Suppressor macrophage (primary cell): ENCODE measurements around the gene ZMIZ1.

Source experiments
- DNase-seq, 4 experiments: peaks; one replicate each; pipeline ENCODE4 v3.0.0-alpha.2; 2020 to 2022

The ZMIZ1 gene

GRCh38 chr10:79208251-79208983 is 139.7 kb downstream of the ZMIZ1 start:
- no peak for DNase-seq

GRCh38 chr10:79209340-79209739 is 140.6 kb downstream of the ZMIZ1 start:
- DNase-seq = no peak

DNA sequence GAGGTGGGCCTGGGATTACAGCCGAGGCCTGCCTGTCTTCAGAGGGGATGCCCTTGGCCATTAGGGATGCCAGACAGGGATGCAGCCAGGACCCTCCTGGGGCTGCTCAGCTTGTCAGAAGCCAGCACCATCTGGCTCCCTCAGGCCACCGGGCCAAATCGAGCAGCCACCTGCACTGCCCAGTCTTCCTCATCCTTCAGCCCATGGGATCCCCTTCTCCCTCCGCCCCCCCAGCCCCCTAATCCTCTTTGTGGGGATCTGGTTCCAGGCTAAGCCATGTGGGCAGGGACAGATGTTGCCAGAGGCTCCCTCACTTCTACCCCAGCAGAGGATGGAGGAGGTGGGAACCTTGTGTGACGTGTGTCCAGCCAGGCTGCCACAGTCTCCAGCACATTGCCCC is 141.1 kb downstream of the ZMIZ1 start:
- no peak for DNase-seq

GRCh38 chr10:79210672-79211071 is 141.9 kb downstream of the ZMIZ1 start:
- DNase-seq = no peak

DNA sequence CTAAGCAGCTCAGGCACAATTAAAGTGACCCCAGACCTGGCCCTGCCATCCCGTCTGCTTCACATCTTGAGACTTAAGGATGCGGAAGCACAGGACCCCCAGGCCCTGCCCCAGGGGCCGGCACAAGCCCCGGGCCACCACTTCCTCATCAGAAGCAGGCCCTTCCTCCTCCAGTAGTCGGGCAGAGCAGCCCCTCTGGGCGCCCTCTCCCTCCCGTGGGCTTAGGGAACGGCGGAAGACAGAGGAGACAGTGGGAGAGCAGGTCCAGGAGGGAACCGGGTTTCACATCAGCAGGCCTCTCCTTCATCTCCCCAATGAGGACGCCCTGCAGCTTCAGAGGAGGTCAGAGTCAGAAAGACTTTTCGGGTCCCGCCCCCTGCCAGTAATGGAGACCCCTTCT is 142.8 kb downstream of the ZMIZ1 start:
- no peak for DNase-seq

DNA sequence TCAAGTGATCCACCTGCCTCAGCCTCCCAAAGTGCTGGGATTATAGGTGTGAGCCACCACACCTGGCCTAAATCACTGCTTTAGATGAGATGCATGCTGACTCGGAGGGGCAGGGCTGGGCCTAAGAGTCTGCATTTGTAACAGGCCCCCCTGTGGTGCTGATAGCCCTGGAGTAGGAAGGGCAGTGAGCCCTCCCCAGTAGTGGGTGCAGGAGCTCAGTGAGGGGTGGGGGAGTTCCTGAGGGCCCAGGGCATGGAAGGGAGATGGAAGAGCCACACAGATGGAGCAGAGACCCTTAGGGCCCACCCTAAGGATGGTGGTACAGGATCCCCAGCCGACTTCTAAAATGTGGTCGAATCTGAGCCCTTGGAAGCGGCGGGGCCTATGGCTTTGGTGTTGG is 146.8 kb downstream of the ZMIZ1 start:
- DNase-seq = no peak

DNA sequence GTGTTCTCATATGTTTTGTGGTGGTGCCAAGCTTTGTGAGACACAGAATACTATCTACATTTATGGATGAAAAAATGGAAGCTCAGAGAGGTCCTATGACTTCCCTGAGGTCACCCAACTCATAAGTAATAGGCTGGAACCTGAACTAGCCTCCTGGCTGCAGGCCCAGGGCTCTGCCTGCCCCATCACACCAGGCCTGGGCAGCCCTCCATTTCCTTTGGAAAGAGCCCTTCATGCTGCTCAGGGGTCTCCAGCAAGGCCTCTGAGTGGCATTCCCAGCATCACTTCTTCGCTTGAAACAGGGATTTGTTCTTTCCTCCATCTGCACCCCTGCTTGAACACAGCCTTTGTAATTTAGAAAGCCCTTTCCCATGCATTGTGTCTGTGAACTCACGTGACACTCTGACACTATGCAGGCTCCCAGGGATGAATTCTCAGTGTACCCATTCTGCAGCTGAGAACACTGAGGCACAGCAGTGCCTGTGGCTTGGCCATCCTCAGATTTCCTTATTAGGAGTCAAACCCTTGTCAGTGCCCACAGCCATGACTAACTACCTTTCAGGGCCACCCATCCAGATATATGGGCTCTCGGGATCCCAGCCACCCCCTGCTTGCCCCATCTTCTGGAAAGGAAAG is 150.7 kb downstream of the ZMIZ1 start:
- no peak for DNase-seq

GRCh38 chr10:79220307-79220706 is 151.5 kb downstream of the ZMIZ1 start:
- no peak for DNase-seq

DNA sequence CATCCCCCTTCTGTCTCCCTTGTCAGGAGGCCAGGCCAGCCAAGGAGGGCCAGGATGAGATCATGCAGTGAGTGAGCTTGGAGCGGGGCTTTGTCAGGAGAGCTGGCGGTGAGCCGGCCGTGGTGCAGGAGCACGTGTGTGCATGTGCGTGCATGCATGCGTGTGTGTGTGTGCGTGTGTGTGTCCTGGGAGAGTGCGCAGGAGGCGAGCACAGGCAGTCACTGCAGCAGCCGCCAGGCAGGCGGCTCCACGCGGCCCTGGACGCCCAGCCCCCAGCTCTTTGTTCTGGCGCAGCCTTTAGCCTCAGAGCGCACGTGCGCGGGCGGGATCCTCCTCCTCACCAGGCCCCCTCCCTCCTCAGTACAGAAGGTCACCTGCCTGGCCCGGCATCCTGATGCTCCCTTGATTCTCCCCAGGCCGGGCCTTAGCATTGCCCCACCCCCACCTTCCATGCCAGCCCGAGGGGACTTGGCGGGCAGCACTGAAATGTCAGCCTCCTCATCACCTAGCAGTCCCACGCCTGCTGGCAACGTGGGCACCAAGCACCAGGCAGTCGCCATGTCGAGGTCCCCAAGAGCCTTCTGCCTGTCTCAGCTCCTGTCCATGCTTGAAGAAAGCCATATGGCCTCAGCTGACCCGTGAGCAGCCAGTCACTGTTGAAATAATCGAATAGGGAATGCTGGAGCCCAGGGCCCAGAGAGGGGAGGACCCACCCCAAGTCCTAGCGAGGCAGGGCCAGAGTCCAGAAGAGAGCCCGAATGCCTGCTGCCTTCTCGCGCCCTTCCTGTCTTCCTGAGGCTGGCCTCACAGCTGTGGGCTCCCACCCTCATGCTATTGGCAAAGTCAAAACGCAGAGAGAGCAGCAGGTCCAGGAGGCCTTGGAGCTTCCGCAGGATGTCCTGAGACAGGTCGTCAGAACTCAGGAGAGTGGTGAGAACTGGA is 152.6 kb downstream of the ZMIZ1 start:
- DNase-seq = no peak

DNA sequence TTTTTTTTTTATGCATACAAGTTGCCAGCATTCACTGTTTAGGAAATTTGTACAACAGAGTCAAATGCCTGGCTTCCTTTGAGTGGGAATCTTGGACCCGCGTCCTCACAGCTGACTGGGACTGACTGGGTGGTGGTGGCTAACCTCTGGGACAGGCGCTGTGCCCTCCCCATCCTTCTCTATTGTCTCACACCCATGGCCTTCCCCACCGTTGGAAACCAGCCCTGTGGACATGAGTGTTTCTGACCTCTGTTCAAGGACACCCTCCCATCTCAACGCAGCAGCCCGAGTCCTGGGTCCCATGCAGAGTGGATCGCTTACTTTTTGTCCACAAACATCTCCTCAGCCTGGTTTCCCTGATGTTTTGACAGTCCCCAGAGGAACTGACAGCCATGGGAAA is 153.4 kb downstream of the ZMIZ1 start:
- no peak for DNase-seq

DNA sequence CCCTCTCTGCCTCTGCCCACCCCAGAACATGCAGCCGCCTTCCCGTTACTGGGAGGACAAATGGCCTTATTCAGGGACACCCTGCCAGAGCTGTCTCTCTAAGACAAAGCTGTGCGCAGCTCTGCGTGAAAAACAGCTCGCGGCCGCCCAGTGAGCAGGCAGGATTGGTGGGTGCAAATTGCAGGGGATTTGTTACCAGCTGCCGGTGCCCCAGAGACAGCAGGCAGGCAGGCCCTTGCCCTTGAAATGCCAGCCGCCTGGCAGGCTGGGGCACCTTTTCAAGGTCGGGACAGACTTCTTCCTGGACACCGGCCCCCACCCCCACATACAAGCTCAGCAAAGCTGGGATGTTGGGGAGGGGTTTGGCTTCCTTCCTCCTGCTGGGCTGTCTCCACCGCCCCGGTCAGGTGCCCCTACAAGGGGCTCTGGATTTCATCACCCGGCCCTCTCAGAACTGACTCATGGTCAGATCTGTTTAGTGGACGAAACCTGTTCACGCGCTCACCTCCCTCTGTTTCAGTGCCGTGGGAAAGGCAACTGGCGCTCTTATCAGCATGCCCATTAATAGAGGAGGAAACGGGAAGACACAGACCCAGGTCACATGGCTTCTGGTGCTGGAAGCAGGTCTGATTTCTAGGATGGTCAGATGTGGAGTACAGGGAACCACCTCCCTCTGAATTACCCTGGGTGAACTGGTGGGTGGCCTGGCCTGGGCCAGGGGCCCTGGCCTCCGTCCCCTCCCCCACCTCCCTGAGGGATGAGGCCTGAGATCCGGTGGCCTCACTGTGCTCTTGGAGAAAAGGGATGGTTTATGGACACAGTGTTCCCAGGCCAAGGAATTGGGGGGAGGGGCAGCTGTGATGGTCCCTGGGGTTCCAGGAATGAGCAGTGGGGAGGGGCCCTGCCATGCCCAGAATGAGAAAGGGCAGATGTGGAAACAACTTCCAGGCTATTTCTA is 154.6 kb downstream of the ZMIZ1 start:
- peak; percentile 30 to 69 (median 52) for DNase-seq

GRCh38 chr10:79224263-79224949 is 155.6 kb downstream of the ZMIZ1 start:
- no peak for DNase-seq

DNA sequence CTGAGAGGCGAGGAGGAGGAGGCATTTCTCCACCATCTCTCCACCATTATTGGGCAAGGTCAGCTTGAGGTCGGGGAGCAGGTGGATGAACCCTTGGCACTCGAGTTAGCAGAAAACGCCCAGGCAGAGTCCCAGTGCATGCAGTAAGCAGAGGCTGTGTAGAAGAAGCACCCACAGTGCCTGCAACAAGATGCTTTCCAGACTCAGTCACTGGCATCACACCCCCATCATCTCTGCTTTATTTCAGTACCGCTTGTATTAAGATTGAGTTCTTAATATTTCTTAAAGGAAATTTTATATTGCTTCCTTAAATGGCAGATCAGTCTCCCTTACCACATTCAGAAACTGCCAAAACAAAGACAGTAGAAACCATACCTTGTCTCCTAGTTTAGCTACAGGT is 156.2 kb downstream of the ZMIZ1 start:
- no peak for DNase-seq

DNA sequence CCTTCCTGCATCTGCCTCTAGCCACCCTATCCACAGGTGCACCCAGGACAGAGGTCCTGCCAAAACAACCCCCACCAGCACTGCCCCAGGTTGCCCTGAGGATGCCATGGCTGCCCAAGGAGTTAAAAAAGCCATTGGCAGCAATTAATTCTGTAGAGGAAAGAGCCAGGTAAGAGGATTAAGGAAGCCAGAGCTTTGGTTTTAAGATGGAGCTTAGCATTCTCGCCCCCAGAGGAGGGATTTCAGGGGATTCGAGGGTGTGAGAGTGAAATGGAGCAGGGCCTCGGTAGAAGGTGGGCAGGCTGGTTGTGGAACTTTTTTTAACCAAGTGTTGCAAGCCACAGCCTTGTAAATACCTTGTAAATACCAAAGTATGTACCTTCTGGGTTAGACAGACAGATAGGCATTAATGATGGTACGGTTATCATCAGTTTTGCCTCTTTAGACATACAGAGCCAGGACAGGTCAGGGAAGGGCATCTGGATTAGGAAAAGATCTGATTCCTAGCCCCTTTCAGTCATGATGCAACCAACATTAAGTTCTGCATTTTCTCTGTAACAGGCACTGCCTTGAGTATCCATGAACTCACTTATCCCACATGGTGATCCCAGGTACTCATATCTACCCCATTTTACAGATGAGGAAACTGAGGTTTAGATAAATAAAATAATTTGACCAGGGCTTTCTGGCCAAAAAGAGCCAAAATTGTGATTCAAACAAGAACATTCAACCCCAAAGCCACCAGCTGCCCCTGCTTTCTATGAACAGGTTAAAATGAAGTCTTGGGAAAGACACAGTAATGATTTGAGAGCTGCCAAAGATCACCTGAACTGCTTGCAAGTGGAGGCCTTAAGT is 157.9 kb downstream of the ZMIZ1 start:
- DNase-seq = no peak

- DNase-seq = no peak
These were observed 160.3 kb downstream of the ZMIZ1 start for GRCh38 chr10:79229071-79229541.

- no peak for DNase-seq
These were observed 161.1 kb downstream of the ZMIZ1 start for GRCh38 chr10:79229830-79230327.

DNA sequence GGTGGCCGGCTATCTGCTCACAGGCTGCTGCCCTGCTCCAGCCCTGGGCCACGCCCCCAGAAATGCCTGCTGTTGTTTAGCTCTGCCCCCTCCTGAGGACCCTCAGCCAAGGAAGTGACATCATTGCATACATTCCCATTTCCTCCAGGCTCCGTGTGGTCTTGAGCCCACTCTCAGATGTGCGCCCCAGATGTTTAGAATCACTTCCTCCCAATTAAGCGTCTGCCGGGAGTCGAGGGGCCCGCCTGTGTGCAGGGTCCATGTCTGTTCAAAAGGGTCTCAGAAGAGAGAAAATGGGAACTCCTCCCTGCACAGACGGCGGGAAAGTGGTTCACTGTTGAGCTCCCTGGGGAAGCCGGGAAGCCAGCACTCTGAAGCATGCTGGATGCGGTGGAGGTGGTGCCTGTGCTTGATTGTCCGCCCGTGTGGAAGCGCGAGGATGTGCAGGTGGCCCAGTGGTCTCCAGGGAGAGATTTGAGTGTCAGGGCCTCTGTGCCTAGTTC is 161.6 kb downstream of the ZMIZ1 start:
- DNase-seq = no peak

DNA sequence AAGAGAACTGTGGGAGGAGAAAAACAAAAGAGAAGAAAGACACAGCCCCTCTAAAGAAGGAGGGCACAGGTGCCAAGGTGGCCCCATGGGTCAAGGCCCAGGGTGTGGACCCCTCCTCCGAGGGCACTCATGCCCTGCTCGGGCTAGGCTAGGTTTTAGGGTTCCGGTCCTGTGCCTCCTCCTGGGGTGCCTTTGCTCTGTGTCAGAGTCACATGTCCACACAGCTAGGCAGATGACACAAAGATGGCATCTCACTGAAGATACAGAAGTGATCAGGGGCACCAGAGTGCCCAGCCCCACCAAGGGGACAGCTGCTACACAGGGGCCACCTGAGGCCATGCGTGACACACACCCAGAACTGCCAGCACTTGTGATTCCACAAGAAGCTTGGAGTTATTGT is 162.1 kb downstream of the ZMIZ1 start:
- no peak for DNase-seq

DNA sequence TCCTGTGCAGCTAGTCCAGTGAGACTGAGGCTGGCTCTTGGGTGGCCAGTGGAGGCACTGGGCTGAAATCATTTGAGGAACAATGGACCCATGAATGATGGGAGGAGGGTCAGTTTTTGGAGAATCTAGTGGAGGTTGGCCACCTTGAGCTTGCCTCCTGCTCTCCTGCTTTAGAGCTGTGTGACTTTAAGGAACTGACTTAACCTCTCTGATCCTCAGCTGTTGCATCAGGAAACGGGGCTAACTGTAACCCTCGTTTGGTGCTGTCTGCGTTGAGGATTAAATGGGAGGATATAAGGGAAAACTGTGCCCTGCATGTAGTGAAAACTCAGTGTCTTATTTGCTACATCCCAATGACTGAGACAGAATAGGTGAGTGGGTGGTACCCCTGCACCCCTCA is 163.1 kb downstream of the ZMIZ1 start:
- no peak for DNase-seq

DNA sequence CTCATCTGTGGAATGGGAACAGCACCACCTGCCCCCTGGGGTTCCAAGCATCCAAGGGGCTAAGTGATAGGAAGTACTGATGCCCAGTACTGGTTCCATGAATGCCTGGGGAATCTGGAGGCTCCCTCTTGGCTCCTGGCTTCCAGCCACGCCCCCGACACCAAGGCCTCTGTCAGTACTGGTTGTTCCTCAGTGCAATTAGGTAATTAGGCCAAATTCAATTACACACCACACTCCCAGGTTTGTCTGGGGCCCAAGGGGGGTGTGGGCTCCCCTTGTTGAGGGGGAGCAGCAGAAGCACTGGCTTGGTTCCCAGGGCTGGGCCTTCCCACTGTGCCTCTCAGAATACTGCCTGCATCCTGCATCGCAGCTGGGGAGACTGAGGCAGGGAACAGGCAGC is 164.1 kb downstream of the ZMIZ1 start:
- no peak for DNase-seq
